Stimulated activated naive CD8-positive, alpha-beta T cell treated with anti-CD3 and anti-CD28 coated beads, Interleukin-15, Interleukin-2, amounts not matched to agents 100 ng/mL and 50 ng/mL, for 24 hours (primary cell): ENCODE results near the gene CYYR1.

Source experiments
- H3K27ac Mint-ChIP-seq: one replicate; pipeline ENCODE4 v1.8.0; 2021; ENCODE audit warnings: mild to moderate bottlenecking, mixed read lengths
- H3K27me3 Mint-ChIP-seq: one replicate; pipeline ENCODE4 v1.8.0; 2021; ENCODE audit warnings: mixed read lengths
- H3K36me3 Mint-ChIP-seq: one replicate; pipeline ENCODE4 v1.8.0; 2021; ENCODE audit warnings: low read depth, mixed read lengths
- H3K4me1 Mint-ChIP-seq: one replicate; pipeline ENCODE4 v1.8.0; 2021; ENCODE audit warnings: low read depth, mixed read lengths
- H3K4me3 Mint-ChIP-seq: one replicate; pipeline ENCODE4 v1.8.0; 2021; ENCODE audit warnings: mild to moderate bottlenecking, mixed read lengths
- H3K9me3 Mint-ChIP-seq: one replicate; pipeline ENCODE4 v1.8.0; 2021; ENCODE audit warnings: mixed read lengths

CYYR1 gene

DNA sequence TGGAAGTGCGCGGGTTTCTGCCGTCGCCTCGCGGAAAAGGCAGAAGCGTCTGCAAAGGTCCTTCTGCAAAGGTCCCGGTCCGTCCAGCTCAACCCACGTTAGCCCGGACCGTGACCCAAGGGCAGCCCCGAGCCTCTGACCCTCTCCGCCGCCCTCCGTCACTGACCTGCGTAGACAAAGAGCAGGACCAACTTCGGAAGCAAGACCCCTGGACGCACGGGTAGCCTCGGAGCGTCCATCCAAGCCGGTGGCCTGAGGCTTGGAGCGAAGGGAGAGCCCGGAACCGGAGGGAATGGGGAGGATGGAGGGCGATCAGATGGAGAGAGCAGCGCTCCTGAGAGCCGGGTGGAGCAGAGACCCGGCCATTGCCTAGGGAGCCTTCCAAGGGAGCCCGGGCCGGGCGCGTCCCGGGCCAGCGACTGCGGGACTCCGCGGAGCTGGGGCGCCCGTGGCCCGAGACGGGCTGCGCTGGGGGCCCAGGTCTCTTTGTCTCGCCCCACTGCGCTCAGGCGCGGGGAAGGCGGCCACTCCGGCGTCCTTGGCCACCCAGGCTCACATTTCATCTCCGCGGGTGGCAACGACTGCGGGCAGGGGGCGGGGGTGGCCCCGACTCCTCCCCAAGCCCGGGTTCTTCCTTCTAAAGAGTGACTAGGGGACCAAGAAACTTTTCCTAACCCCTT is at the start of gene CYYR1:
Gene CYYR1, minus strand, starts transcription at position 585 of the 680 bp plus-strand sequence. Its CDS starts 346 bp downstream, at position 239.
- peaks cover 4% of the 10 kb centered on the region for H3K36me3 Mint-ChIP-seq
- H3K4me3 Mint-ChIP-seq = peak within 1 kb of the TSS; percentile 21
- H3K4me1 Mint-ChIP-seq = peaks cover 6% of the 10 kb centered on the region
- peaks cover 9% of the 10 kb centered on the region for H3K9me3 Mint-ChIP-seq
- H3K27me3 Mint-ChIP-seq = peaks cover 42% of the 10 kb centered on the region
- no peak within 1 kb of the TSS for H3K27ac Mint-ChIP-seq

GRCh38 chr21:26617176-26617575 is 44.1 kb upstream of the CYYR1 start:
- Mint-ChIP-seq H3K36me3 (no peaks in the 10 kb centered on the region), H3K27me3 (no peaks in the 10 kb centered on the region), H3K4me1 (no peaks in the 10 kb centered on the region), H3K9me3 (no peaks in the 10 kb centered on the region), H3K4me3 (no peak overlapping the region), H3K27ac (no peak overlapping the region)

DNA sequence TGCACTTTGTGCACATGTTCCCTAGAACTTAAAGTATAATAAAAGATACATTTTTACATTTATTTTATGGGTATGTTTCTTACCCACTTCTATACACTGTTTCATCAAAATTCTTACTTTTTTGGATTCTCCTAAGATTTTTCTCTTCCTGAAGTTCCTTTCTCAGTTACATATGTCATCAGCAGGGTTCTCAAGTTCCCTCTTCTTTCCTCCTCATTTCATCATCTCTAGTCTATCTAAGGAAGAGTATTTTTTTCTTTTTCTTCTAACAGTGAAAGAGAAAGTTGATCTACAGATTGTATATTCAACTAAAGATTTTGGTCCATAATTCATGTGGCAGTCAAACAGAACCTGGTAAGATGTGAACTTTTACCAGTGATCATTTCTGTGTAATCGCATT is 41.2 kb upstream of the CYYR1 start:
- H3K4me1 Mint-ChIP-seq = no peaks in the 10 kb centered on the region

DNA sequence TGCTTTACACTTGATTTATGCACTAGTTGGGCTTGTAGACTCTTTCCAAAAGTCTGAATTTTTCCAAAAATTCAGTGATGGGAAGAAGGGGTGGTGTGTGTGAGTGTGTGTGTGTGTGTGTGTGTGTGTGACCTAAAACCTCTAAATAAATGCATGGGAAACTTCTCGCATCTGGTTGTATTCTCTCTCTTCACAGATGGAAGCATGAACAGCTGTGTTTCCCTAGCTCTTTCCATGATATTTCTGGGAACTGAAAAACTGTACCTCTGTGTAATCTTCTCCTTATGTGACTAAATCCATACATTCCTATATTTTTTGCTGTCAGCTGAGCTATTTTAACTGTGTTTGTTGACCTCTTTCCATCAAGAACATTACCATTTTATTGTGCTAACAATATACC is 26.2 kb upstream of the CYYR1 start:
- H3K4me3 Mint-ChIP-seq = no peak overlapping the region
- no peaks in the 10 kb centered on the region for H3K4me1 Mint-ChIP-seq
- no peaks in the 10 kb centered on the region for H3K36me3 Mint-ChIP-seq
- peaks cover 6% of the 10 kb centered on the region for H3K9me3 Mint-ChIP-seq
- no peaks in the 10 kb centered on the region for H3K27me3 Mint-ChIP-seq
- no peak overlapping the region for H3K27ac Mint-ChIP-seq

More for the DNA sequence above, 41.2 kb upstream of the CYYR1 start:
- Mint-ChIP-seq H3K27ac (no peak overlapping the region), H3K9me3 (no peaks in the 10 kb centered on the region), H3K27me3 (no peaks in the 10 kb centered on the region), H3K36me3 (no peaks in the 10 kb centered on the region), H3K4me3 (no peak overlapping the region)

DNA sequence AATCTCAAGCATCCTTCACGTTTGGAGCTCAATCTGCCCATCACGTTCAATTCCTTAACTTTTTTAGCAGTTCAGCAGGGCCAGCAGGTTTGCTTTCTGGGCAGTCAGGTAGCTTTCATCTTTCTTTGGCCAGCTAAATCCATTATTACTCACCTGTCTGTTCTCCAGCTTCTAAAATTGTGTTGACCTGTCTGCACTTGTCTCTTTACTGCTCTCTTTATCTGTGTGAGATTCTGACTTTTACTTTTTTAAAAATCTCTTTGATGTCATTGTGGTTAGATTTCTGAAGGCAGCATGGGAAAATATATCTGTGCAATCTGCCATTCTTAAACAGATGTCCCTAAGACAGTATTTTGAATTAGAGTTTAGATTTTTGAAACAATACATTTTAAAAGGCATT is 24.9 kb upstream of the CYYR1 start:
- Mint-ChIP-seq H3K4me1 (no peaks in the 10 kb centered on the region), H3K9me3 (peaks cover 4% of the 10 kb centered on the region), H3K36me3 (no peaks in the 10 kb centered on the region)

GRCh38 chr21:26597031-26597430 is 23.9 kb upstream of the CYYR1 start:
- Mint-ChIP-seq H3K4me1 (no peaks in the 10 kb centered on the region), H3K27ac (no peak overlapping the region), H3K36me3 (no peaks in the 10 kb centered on the region), H3K4me3 (no peak overlapping the region), H3K27me3 (no peaks in the 10 kb centered on the region), H3K9me3 (no peaks in the 10 kb centered on the region)

More for the DNA sequence above, 24.9 kb upstream of the CYYR1 start:
- Mint-ChIP-seq H3K27ac (no peak overlapping the region), H3K27me3 (no peaks in the 10 kb centered on the region), H3K4me3 (no peak overlapping the region)

GRCh38 chr21:26595971-26596370 is 22.9 kb upstream of the CYYR1 start:
- Mint-ChIP-seq H3K9me3 (no peaks in the 10 kb centered on the region), H3K4me1 (no peaks in the 10 kb centered on the region), H3K27me3 (no peaks in the 10 kb centered on the region), H3K36me3 (no peaks in the 10 kb centered on the region), H3K4me3 (no peak overlapping the region), H3K27ac (no peak overlapping the region)

DNA sequence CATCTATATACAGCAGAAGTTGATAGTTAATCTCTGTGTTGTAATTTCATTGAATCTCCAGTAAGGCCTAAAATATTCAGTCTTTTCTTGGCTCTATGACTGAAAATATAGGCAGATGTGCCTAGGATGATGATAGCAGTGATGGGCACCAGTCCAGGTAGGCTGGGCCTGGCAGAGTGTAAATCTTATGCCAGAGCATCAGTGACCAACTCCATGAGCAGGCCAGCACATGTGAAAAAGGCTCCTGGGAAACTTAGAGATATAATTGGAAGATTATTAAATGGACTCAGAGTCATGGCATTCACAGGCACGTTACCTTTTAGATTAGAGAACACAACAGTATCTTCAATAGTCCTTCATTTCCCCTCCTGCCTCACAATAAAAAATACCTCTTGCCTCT is 20.7 kb upstream of the CYYR1 start:
- H3K4me1 Mint-ChIP-seq = no peaks in the 10 kb centered on the region

GRCh38 chr21:26591543-26591942 is 18.5 kb upstream of the CYYR1 start:
- no peak overlapping the region for H3K4me3 Mint-ChIP-seq

More for the DNA sequence above, 20.7 kb upstream of the CYYR1 start:
- Mint-ChIP-seq H3K36me3 (no peaks in the 10 kb centered on the region), H3K27ac (no peak overlapping the region), H3K9me3 (no peaks in the 10 kb centered on the region), H3K27me3 (no peaks in the 10 kb centered on the region), H3K4me3 (no peak overlapping the region)

DNA sequence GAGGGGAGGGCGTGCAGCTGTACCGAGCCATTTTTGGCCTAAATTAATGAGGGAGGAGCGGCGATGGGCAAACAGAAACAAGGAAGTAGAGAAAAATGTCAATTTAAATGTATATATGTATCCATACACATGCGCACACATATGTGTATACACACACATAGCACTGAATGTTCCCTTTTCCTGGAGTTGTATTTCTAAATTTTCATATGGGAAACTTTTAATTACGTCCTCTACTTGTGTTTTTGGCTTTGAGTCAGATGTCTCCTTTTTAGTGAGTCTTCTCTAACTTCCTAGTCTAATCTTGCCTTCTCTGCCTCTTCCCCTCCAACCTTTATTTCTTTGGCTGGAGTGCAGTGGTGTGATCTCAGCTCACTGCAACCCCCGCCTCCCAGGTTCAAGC is 15.4 kb upstream of the CYYR1 start:
- Mint-ChIP-seq H3K36me3 (no peaks in the 10 kb centered on the region), H3K27me3 (no peaks in the 10 kb centered on the region), H3K4me3 (no peak overlapping the region), H3K4me1 (no peaks in the 10 kb centered on the region), H3K9me3 (no peaks in the 10 kb centered on the region), H3K27ac (no peak overlapping the region)

More at GRCh38 chr21:26591543-26591942, 18.5 kb upstream of the CYYR1 start:
- Mint-ChIP-seq H3K27me3 (no peaks in the 10 kb centered on the region), H3K9me3 (no peaks in the 10 kb centered on the region), H3K27ac (no peak overlapping the region), H3K4me1 (no peaks in the 10 kb centered on the region), H3K36me3 (no peaks in the 10 kb centered on the region)

DNA sequence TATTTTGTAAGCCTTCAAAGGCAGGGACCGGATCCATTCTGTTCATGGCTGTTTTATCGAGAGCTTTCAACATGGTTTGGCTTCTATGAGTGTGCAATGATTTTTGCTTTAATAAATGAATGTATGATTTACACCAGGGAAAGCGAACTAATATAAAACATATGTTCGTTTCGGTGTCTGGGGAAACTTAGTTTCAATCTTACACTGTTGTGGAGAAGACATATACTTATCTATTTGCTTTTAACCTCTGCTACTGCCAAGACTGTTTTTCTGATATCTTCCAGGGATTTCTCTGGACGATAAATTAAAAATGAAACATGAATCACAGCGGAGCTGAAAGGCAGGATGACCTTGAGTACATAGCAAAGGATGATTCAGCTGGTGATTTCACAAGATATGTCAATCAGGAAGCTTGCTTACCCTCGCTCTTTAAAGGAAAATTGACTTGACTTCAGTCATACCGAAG is 14.7 kb upstream of the CYYR1 start:
- H3K4me3 Mint-ChIP-seq = no peak overlapping the region
- H3K27me3 Mint-ChIP-seq = no peaks in the 10 kb centered on the region
- H3K27ac Mint-ChIP-seq = no peak overlapping the region
- no peaks in the 10 kb centered on the region for H3K36me3 Mint-ChIP-seq
- peaks cover 3% of the 10 kb centered on the region for H3K9me3 Mint-ChIP-seq
- H3K4me1 Mint-ChIP-seq = no peaks in the 10 kb centered on the region

- no peaks in the 10 kb centered on the region for H3K27me3 Mint-ChIP-seq
- no peak overlapping the region for H3K4me3 Mint-ChIP-seq
- no peaks in the 10 kb centered on the region for H3K36me3 Mint-ChIP-seq
- no peak overlapping the region for H3K27ac Mint-ChIP-seq
- H3K4me1 Mint-ChIP-seq = no peaks in the 10 kb centered on the region
- peaks cover 22% of the 10 kb centered on the region for H3K9me3 Mint-ChIP-seq
Observed at GRCh38 chr21:26583769-26584168, 10.7 kb upstream of the CYYR1 start.

GRCh38 chr21:26581818-26582217 is 8.7 kb upstream of the CYYR1 start:
- Mint-ChIP-seq H3K36me3 (no peaks in the 10 kb centered on the region), H3K4me3 (no peak overlapping the region), H3K4me1 (no peaks in the 10 kb centered on the region), H3K9me3 (peaks cover 22% of the 10 kb centered on the region), H3K27ac (no peak overlapping the region), H3K27me3 (no peaks in the 10 kb centered on the region)

DNA sequence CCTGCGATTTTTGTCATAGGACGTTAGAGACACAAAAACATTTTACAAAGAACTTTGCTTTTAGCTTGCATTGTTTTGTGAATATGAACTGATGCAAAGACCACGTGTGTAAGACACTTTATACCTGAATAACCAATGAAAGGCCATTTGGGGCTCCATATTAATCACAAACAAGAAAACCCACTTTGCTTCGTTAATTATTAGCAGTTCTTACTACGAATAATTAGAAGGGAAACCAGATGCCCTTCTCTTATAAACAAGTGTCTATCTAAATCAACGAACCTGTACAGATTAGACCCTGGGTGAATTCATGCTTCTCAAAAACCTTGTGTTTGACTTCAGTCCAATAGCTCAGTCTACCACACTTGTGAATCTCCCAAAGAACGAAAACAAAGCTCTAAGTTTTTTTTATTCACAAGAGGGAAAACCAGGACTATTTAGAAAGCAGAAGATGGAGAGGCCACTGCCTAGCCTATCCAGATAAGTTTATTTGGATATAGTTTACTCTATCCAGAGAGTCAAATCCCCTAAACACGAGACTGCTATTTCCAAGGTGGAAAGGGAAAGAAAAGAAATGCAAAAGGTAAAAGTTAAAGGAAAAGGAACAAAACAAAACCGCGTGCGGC is 897 bp downstream of the CYYR1 start:
- peaks cover 9% of the 10 kb centered on the region for H3K9me3 Mint-ChIP-seq
- no peak overlapping the region for H3K27ac Mint-ChIP-seq
- H3K36me3 Mint-ChIP-seq = peaks cover 4% of the 10 kb centered on the region
- H3K4me1 Mint-ChIP-seq = peaks cover 6% of the 10 kb centered on the region
- peak overlapping the region; percentile 21 for H3K4me3 Mint-ChIP-seq
- peaks cover 42% of the 10 kb centered on the region for H3K27me3 Mint-ChIP-seq

DNA sequence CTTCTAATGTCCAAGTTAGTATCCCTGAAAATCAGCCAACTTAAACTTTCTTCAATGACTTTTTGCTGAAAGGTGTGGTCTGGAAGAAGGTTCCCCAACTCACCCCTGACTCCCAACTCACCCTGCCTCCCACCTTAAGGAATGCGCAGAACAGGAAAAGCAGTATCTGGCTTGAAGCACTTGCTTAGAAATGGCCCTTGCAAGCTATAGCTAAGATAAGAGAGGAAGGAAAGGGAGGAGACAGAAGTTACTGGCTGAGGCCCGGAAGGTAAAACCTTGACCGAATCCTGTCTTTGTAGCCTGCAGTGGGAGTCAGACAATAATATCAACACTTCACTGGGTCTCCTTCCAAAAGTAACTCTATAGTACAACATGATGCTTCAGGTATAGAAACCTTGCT is 2.9 kb downstream of the CYYR1 start:
- peaks cover 6% of the 10 kb centered on the region for H3K9me3 Mint-ChIP-seq
- peaks cover 6% of the 10 kb centered on the region for H3K4me1 Mint-ChIP-seq
- H3K36me3 Mint-ChIP-seq = peaks cover 4% of the 10 kb centered on the region
- H3K27me3 Mint-ChIP-seq = peaks cover 39% of the 10 kb centered on the region
- no peak overlapping the region for H3K27ac Mint-ChIP-seq
- H3K4me3 Mint-ChIP-seq = no peak overlapping the region

DNA sequence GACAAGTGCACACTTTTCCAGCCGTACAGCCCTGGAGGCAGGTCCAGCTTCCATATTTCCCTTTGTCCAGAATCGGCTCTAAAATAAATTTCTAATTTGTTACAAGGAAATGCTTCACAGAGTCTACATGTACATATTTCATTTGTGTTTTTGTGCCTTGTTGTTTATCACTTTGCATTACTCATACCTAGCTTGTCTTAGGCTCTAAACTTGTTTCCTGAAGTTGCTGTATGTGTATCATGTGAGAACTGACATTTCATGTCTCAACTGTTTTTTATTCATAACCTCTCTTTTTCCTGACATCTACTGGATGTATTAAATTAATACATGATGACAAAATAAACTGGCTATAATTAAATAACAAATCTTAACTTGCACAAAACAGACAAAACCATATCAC is 7.5 kb downstream of the CYYR1 start:
- Mint-ChIP-seq H3K27me3 (peaks cover 10% of the 10 kb centered on the region), H3K4me3 (no peak overlapping the region), H3K36me3 (no peaks in the 10 kb centered on the region), H3K9me3 (peaks cover 6% of the 10 kb centered on the region), H3K4me1 (no peaks in the 10 kb centered on the region), H3K27ac (no peak overlapping the region)
